Neuron (in vitro differentiated cells): ENCODE measurements around the gene IL17RD.
A peak's percentile ranks its signal among the peaks of the same experiment; 100 is the strongest.

Experiments
- H2AFZ ChIP-seq: one replicate; pipeline ENCODE4 v1.6.1; 2013; ENCODE audit warnings: low read depth, mild to moderate bottlenecking, inconsistent platforms, low read length, moderate library complexity
- H3K27me3 ChIP-seq: one replicate; pipeline ENCODE4 v1.6.1; 2013; ENCODE audit warnings: low read length; ENCODE audit not compliant: insufficient read depth
- H3K36me3 ChIP-seq: one replicate; pipeline ENCODE4 v1.6.1; 2013; ENCODE audit warnings: low read length; ENCODE audit not compliant: insufficient read depth
- H3K4me1 ChIP-seq: one replicate; pipeline ENCODE4 v1.6.1; 2013; ENCODE audit warnings: low read length; ENCODE audit not compliant: insufficient read depth
- H3K4me3 ChIP-seq: 2 replicates; pipeline ENCODE4 v1.5.1; 2013; ENCODE audit warnings: mild to moderate bottlenecking, low read length, moderate library complexity
- H3K9me3 ChIP-seq: one replicate; pipeline ENCODE4 v1.6.1; 2013; ENCODE audit warnings: low read length

The IL17RD gene

DNA sequence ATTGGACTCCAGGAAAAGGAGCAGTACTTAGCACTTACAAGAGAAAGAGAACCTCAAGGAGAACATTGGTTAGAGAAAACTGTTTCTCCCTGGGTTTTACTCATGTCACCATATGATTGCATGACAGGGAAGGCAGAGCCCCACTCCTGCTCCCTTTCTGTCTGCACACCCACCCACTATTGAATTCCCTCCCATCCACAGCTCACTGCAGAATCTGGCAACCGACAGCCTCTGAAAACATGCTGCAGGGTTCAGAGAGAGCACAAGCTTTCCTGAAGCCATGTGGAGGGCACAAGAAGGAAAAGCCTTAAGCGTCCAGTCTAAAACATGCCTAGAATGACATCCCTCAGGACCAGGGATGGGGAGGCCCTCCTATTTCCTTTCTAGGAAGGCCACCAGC is 3.0 kb upstream of the IL17RD start:
- peaks cover 15% of the 10 kb centered on the region for H3K4me1 ChIP-seq
- peaks cover 6% of the 10 kb centered on the region for H3K27me3 ChIP-seq
- no peak overlapping the region for H2AFZ ChIP-seq
- no peak overlapping the region for H3K4me3 ChIP-seq
- no peaks in the 10 kb centered on the region for H3K9me3 ChIP-seq
- H3K36me3 ChIP-seq, result no peaks in the 10 kb centered on the region

DNA sequence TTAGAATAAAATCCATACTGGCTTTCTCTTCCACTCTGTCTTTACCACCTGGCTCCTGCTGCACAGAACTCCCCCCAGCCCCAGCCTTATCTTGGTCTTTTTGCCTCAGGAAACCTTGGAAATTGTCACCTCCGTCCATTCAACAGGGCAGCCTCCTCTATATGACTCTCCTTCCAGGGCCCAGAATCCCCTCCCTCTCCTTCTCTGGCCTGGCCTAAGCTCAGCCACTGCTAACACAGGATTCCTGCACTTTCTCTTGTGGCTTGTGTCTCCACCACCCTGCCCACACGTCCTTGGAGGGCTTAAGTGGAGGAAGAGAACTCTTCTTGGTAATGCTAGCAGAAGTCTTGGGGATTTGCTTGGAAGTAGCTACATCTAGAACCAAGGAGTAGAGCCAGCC is 1.5 kb upstream of the IL17RD start:
- Histone ChIP-seq H3K36me3 (no peaks in the 10 kb centered on the region), H2AFZ (no peak overlapping the region), H3K4me3 (no peak overlapping the region), H3K4me1 (peaks cover 25% of the 10 kb centered on the region), H3K9me3 (no peaks in the 10 kb centered on the region), H3K27me3 (peaks cover 6% of the 10 kb centered on the region)

DNA sequence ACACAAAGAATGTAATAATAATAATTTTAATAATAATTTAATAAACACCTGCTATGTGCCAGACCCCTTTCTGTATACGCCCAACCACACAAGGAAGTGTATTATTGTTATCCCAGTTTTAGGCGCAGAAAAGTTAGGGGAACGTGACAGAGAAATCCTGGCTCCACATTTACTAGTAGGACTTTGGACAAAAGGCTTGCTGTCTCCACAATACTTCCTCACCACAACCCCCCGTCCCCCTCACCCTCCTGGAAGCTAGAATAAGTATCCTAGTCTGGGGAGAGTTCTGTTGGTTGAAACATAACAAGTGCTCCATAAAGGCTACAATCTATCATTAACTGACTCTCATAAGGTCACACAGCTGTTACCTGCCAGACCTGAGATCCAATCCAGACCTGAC is 488 bp upstream of the IL17RD start:
- Histone ChIP-seq H3K9me3 (no peaks in the 10 kb centered on the region), H2AFZ (no peak overlapping the region), H3K27me3 (peaks cover 6% of the 10 kb centered on the region), H3K36me3 (no peaks in the 10 kb centered on the region), H3K4me3 (peak overlapping the region; percentile 13), H3K4me1 (peaks cover 34% of the 10 kb centered on the region)

DNA sequence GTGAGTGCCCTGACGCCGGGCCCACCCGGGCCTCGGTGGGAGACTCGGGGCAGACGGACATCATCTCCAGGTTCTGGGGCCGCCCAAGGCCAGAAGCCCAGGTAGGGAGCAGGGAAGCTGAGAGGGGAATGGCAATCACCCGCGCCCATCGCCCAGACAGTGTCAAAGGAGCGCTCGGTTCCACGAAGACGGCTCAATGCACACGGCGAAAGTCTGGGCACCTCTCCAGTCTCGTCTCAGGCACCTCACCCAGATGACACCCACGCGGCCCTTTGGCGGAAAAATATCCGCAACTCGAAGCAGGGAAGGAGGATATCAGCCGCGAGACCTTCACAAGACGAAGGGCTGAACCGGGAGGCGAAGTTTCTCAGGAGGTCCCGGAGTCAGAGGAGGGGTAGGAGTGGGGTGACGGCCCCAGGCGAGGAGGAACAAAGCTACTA is 916 bp downstream of the IL17RD start:
- H3K36me3 ChIP-seq, result no peaks in the 10 kb centered on the region
- H3K4me1 ChIP-seq, result peaks cover 46% of the 10 kb centered on the region
- peaks cover 6% of the 10 kb centered on the region for H3K27me3 ChIP-seq
- H2AFZ ChIP-seq, result peak overlapping the region; percentile 75
- H3K4me3 ChIP-seq, result peak overlapping the region; percentile 89
- H3K9me3 ChIP-seq, result no peaks in the 10 kb centered on the region

DNA sequence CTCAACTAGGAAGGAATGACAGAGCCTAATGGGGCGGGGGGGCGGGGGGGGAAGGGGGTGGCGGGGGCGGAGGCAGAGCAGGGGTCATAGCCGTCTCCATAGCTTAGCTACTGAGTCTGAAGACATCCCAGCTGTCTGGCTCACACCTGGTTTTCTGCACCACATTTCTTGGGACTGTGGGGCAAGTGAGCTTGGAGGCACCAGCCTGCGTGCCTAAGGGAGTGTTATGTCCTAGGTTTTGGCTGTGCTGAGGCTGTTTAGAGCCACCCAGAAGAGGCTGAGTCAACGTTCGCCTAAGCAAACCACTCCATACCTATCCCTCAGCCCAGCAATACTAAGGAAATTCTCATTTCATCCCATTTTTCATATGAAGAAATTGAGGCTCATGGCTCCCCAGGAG is 1.4 kb downstream of the IL17RD start:
- H3K36me3 ChIP-seq, result no peaks in the 10 kb centered on the region
- H3K9me3 ChIP-seq, result no peaks in the 10 kb centered on the region
- peak overlapping the region; percentile 89 for H3K4me3 ChIP-seq
- no peak overlapping the region for H2AFZ ChIP-seq
- peaks cover 51% of the 10 kb centered on the region for H3K4me1 ChIP-seq
- peaks cover 6% of the 10 kb centered on the region for H3K27me3 ChIP-seq

DNA sequence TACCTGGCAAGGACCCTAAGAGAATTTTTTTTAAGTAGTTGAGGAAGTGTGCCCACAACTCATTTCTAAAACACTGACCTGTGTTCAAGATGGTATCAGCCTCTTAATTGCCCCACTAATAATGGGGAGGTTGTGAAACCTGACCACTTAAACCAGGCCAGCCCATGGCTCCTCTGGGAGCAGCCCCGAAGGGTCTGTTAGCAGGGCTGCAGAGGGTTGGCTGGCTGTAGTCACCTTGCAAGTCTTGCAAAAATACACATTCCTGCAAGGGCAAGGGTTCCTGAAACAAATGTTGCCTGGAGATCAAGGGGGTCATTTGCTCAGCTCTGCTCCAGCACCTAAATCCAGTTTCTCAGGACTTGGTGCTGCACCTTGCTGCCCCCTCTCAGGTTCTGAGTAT is 3.2 kb downstream of the IL17RD start:
- Histone ChIP-seq H3K27me3 (peaks cover 2% of the 10 kb centered on the region), H2AFZ (no peak overlapping the region), H3K9me3 (no peaks in the 10 kb centered on the region), H3K36me3 (no peaks in the 10 kb centered on the region), H3K4me3 (no peak overlapping the region), H3K4me1 (peaks cover 62% of the 10 kb centered on the region)

DNA sequence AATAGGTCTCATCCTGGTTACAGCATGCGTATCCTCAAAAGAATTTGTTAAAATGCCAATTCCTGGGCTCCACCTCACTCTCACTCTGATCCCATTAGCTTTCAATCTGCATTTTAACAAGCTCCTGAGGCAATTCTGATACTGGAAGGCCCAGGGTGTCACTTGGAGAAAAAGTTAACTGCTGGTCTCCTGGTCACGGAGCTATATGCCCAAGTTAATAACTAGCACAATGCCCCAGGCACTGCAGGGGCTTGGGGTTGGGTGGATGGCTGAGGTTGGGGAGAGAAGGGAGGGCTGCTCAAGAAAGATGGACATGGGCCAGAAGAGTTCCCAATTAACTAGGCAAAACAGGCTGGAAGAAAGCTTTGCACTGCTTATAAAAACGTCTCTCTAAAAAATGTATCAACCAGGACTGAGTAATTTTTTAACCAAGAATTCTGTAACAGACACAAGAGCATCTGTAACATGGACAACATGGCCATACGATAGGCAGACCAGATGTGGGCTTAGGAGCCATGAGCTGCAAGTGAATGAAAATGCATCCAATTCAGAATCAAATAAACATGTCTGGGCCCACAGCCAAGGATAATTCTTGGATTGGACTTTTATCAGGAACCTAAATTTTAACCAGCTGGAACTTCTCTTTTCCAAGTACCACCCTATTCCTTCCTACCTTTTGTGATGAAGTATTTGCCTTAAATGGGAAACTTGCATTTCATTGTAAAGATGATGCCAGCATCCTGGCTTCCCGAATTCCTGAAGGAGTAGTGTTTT is 4.2 kb downstream of the IL17RD start:
- Histone ChIP-seq H3K9me3 (no peaks in the 10 kb centered on the region), H3K4me3 (no peak overlapping the region), H3K27me3 (no peaks in the 10 kb centered on the region), H2AFZ (no peak overlapping the region), H3K36me3 (no peaks in the 10 kb centered on the region), H3K4me1 (peaks cover 62% of the 10 kb centered on the region)

DNA sequence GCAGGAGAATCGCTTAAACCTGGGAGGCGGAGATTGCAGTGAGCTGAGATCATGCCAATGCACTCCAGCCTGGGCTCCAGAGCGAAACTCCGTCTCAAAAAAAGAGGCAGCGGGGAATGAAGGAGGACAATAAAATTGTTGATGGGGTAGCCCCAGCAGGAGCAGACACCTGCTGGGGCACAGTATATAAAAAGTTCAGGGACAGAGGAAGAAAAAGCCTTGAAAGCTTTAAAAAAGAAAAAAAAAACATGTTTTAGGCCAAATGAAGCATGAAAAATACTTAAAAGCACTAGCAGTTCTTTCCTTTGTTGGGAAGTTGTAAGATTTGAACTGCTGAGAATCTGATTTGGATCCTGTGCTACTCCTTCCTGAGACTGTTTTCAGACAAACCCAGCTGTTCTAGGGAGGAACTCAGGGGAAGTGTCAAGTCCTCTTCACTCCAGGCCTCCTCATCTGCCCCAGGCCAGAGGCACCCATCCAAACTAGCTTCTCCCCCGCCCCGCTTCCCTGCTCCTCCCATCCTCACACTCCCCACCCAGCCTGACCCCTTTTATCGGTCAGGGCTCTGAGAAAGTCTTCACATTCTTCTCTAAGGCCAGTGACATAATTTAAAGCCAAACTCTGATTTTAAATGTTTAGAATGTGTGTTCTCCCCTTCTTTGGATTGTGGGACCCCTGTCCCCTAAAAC is 4.9 kb downstream of the IL17RD start:
- H3K4me3 ChIP-seq, result no peak overlapping the region
- no peaks in the 10 kb centered on the region for H3K27me3 ChIP-seq
- no peaks in the 10 kb centered on the region for H3K9me3 ChIP-seq
- H3K4me1 ChIP-seq, result peaks cover 59% of the 10 kb centered on the region
- no peaks in the 10 kb centered on the region for H3K36me3 ChIP-seq
- H2AFZ ChIP-seq, result no peak overlapping the region

DNA sequence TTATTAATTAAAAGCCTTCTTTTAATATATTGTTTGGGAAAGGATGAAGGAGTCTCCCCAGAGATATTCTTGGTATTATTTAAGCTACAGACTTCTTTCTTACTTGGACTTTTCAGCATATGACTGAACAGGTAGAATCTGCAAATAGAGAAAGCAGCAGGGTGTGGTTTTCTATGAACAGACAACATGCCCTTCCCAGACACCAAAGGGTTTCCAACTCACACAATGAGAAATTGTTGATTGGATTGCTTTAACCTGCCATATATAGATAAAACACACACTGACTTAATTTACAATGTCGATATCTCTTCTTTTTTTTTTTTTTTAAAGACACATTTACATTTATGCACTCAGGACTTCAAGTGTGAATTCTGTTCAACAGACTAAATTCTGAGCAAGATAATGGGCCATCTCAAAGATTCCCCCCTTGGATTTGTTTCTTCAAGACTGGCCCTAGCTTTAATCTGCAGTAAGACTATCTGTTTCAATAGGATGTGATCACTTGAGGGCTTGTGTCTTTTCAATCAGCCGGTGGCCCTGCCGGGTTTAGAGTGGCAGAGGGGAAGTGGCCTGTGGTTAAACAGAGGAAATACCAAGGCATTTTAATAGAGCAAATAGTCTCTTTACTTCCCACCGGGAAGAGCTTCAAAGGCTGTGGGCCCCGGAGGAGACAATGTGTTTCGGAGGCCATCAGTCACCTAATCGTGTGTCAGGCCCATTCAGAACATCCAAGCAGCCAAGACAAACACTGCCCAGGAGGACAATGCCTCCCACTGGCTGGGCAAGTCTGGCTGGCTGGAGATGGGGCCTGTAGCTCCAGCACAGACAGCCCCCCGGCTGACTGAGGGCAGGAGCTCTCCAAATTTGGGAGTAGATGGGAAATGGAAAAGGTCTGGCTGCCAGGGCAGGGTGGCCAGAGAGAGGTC is 6.1 kb downstream of the IL17RD start:
- no peaks in the 10 kb centered on the region for H3K27me3 ChIP-seq
- no peak overlapping the region for H3K4me3 ChIP-seq
- H3K36me3 ChIP-seq, result no peaks in the 10 kb centered on the region
- peaks cover 67% of the 10 kb centered on the region for H3K4me1 ChIP-seq
- no peak overlapping the region for H2AFZ ChIP-seq
- H3K9me3 ChIP-seq, result no peaks in the 10 kb centered on the region

DNA sequence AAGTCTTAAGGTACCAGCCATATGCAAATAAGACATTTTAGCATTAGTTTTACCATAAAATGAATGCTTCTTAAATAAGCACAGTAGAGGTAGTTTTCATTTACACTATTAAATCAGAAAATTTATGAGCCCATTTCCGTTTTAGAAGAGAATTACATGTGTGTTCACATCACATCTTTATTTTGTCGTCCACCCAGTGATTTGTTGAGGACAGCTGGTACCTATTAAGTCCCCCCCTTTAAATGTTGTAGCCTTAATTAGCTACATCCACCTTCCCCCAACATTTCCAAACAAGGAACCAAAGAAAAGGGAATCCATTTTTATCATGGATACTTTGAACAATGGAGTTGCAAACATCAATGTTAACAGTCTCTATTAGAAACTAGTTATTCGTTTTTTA is 6.8 kb downstream of the IL17RD start:
- Histone ChIP-seq H3K4me1 (peaks cover 68% of the 10 kb centered on the region), H3K9me3 (no peaks in the 10 kb centered on the region), H2AFZ (no peak overlapping the region), H3K27me3 (no peaks in the 10 kb centered on the region), H3K36me3 (no peaks in the 10 kb centered on the region), H3K4me3 (no peak overlapping the region)

DNA sequence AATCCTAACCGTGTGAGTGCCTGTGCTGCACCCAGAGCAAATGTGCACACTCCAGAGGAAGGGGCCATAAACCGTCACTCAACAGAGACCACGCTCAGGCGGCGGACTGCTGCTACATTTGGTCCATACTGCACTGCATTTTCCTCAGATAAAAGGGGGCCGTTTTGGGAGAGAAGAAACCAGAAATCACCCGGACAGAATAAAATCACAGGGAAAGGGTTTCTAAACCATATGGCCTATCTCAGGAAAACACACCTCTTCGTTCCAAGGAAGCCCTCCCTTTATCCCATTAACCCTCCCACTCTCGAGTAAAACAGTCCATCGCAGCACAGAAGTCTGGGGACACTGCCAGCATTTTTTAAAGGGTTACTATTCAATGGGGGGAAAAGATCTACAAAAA is 7.6 kb downstream of the IL17RD start:
- no peaks in the 10 kb centered on the region for H3K27me3 ChIP-seq
- peaks cover 72% of the 10 kb centered on the region for H3K4me1 ChIP-seq
- H3K4me3 ChIP-seq, result no peak overlapping the region
- H3K9me3 ChIP-seq, result no peaks in the 10 kb centered on the region
- H2AFZ ChIP-seq, result no peak overlapping the region
- no peaks in the 10 kb centered on the region for H3K36me3 ChIP-seq

DNA sequence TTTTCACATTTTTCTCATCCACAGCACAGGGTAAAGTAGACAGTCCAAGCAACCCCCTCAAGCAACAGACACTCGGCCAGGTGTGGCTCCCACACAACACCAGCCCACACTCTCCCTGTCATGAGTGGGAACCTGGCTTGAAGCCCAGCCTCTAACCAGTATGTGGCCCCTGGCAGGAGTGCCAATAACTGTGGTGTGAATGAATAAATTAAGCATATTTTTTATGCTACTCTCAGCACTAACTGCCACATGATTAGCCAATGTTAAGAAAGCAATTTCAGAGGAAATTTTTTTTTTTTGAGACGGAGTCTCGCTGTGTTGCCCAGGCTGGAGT is 9.9 kb downstream of the IL17RD start:
- Histone ChIP-seq H3K9me3 (no peaks in the 10 kb centered on the region), H3K36me3 (no peaks in the 10 kb centered on the region), H3K4me3 (no peak overlapping the region), H2AFZ (no peak overlapping the region), H3K27me3 (no peaks in the 10 kb centered on the region), H3K4me1 (peaks cover 69% of the 10 kb centered on the region)
